HepG2 (cell line): Measurements from ENCODE around the gene RSPRY1. TPM values are rescaled to one million over a fixed set of nuclear protein-coding genes. Genes with fewer than 3 reads are reported as not detected.
"Not testable (repeated sequence)": the region's sequence is repeated elsewhere in the genome, so short reads cannot be mapped to it uniquely, and the experiment has no call there.

Source experiments
- ATAC-seq: fragments of 200-7000 bp; cut with Tn5 transposase; 3 replicates; pipeline ENCODE4 v1.9.1; 2020; ENCODE audit warnings: mild to moderate bottlenecking, moderate library complexity
- BruUV-seq: library from RNA; stranded (reverse); fragments of 400-500 nt; replicated peaks from 2 replicates; lab custom pipeline; 2021; lab: Mats Ljungman, UMichigan
- CTCF ChIA-PET: fragments of 300-600 bp; formaldehyde crosslinking; extraction: SDS; loops from one replicate; lab custom pipeline; 2021; ENCODE audit warnings: low total read pairs, inconsistent platforms, low intra/inter-chr PET ratio; lab: Yijun Ruan, JAX
- POLR2A ChIA-PET: fragments of 350-600 bp; sonication (Branson Sonifier 250); formaldehyde crosslinking; loops from one replicate; lab custom pipeline; 2020; ENCODE audit warnings: antibody characterized with exemption, inconsistent platforms; lab: Yijun Ruan, JAX
- DNase-seq: peaks from one replicate; pipeline ENCODE4 v3.0.0-alpha.2; 2015; ENCODE audit warnings: low spot score
- FAIRE-seq: peaks from 3 replicates; lab custom pipeline; 2011; peaks lifted over from hg19 to GRCh38; lab: Jason Lieb, UNC
- H2AFZ ChIP-seq: one replicate; pipeline ENCODE4 v1.6.1; 2011; ENCODE audit warnings: low read length, inconsistent platforms
- H3K27ac ChIP-seq: fragments of 300-600 bp; 3 replicates; pipeline ENCODE4 v1.8.0; 2011; ENCODE audit warnings: mixed run types, mild to moderate bottlenecking, mixed read lengths, low read length, inconsistent platforms; ENCODE audit not compliant: insufficient read depth; ENCODE audit errors: extremely low read length
- H3K27me3 ChIP-seq, 2 experiments: fragments of 200-600 bp in 1 of 2; 2 replicates in 1 of 2; 3 replicates in 1 of 2; pipeline versions ENCODE4 v1.6.0 to v1.8.0; 2011; ENCODE audit warnings: low read length in 2 of 2, mild to moderate bottlenecking in 2 of 2, moderate library complexity in 2 of 2, inconsistent platforms in 1 of 2; ENCODE audit not compliant: insufficient read depth in 2 of 2, control insufficient read depth in 1 of 2
- H3K36me3 ChIP-seq, 2 experiments: fragments of 200-600 bp in 1 of 2; replicated peaks in 1 of 2; 2 replicates in 1 of 2; 3 replicates in 1 of 2; pipeline versions ENCODE4 v1.5.1 to v1.8.0; 2011; ENCODE audit warnings: low read length in 2 of 2, inconsistent platforms in 1 of 2; ENCODE audit not compliant: insufficient read depth in 2 of 2, control insufficient read depth in 1 of 2
- H3K4me1 ChIP-seq: 2 replicates; pipeline ENCODE4 v1.5.1; 2012; ENCODE audit warnings: low read length, inconsistent platforms; ENCODE audit not compliant: insufficient read depth
- H3K4me2 ChIP-seq: 2 replicates; pipeline ENCODE4 v1.6.0; 2011; ENCODE audit warnings: low read depth, low read length, inconsistent platforms
- H3K4me3 ChIP-seq, 3 experiments: fragments of 200-600 bp in 1 of 3; sonication (generic), shearing (Covaris generic) in 1 of 3; replicated peaks in 1 of 3; 2 replicates each; pipeline ENCODE4 v1.5.1; 2011 to 2016; ENCODE audit warnings: low read length in 3 of 3, inconsistent platforms in 2 of 3, low read depth in 2 of 3, mild to moderate bottlenecking in 2 of 3, control low read depth in 1 of 3, mixed read lengths in 1 of 3; ENCODE audit not compliant: insufficient read depth in 1 of 3
- H3K79me2 ChIP-seq: one replicate; pipeline ENCODE4 v1.6.1; 2011; ENCODE audit warnings: low read length, inconsistent platforms; ENCODE audit not compliant: insufficient read depth
- H3K9ac ChIP-seq: 2 replicates; pipeline ENCODE4 v1.6.0; 2011; ENCODE audit warnings: mild to moderate bottlenecking, low read depth, low read length, inconsistent platforms; ENCODE audit not compliant: insufficient read depth
- H3K9me3 ChIP-seq: 2 replicates; pipeline ENCODE4 v1.5.1; 2012; ENCODE audit warnings: mild to moderate bottlenecking, low read length
- H4K20me1 ChIP-seq: 2 replicates; pipeline ENCODE4 v1.6.0; 2011; ENCODE audit warnings: inconsistent platforms, mild to moderate bottlenecking, low read length, moderate library complexity; ENCODE audit not compliant: insufficient read depth
- ASH2L ChIP-seq: fragments of 300-600, 200-600 bp; sonication (generic); IDR thresholded peaks from 2 replicates; pipeline ENCODE4 v1.7.0; 2017; ENCODE audit warnings: low read depth, mild to moderate bottlenecking, moderate library complexity, mixed read lengths, low read length; ENCODE audit not compliant: insufficient read length
- GMEB1 ChIP-seq: sonication (generic); formaldehyde crosslinking; IDR thresholded peaks from 2 replicates; pipeline ENCODE4 v1.5.1; 2020; ENCODE audit warnings: missing genetic modification reagents, mild to moderate bottlenecking, borderline replicate concordance
- ZBTB8A ChIP-seq: sonication (generic); formaldehyde crosslinking; IDR thresholded peaks from 2 replicates; pipeline ENCODE4 v1.4.0; 2020; ENCODE audit warnings: mild to moderate bottlenecking, low read depth, missing genetic modification reagents, borderline replicate concordance
- ZMYM2 ChIP-seq: sonication (generic); formaldehyde crosslinking; IDR thresholded peaks from 2 replicates; pipeline ENCODE4 v1.8.0; 2022; ENCODE audit warnings: mild to moderate bottlenecking, missing genetic modification reagents
- ZNF460 ChIP-seq: sonication (generic); formaldehyde crosslinking; IDR thresholded peaks from 2 replicates; pipeline ENCODE4 v1.5.1; 2020; ENCODE audit warnings: missing genetic modification reagents, mild to moderate bottlenecking, borderline replicate concordance
- ZNF614 ChIP-seq: IDR thresholded peaks from 2 replicates; pipeline ENCODE4 v1.6.1; 2018; ENCODE audit warnings: missing biosample characterization, missing genetic modification reagents, inconsistent platforms, borderline replicate concordance
- ZNF770 ChIP-seq: sonication (generic); formaldehyde crosslinking; IDR thresholded peaks from 2 replicates; pipeline ENCODE4 v1.5.0; 2020; ENCODE audit warnings: mild to moderate bottlenecking, missing genetic modification reagents
- ZNF788 ChIP-seq: sonication (generic); formaldehyde crosslinking; IDR thresholded peaks from 2 replicates; pipeline ENCODE4 v1.5.0; 2020; ENCODE audit warnings: mild to moderate bottlenecking, missing genetic modification reagents, borderline replicate concordance
- WGBS: methylation state at CpG from one replicate; pipeline ENCODE4 v1.1.6; 2017; ENCODE audit warnings: low lambda C conversion rate; 5-methylcytosine and 5-hydroxymethylcytosine counted together
- in situ Hi-C: cut with HindIII; loops from 2 replicates; pipeline ENCODE4 v1.10.0; 2017; ENCODE audit warnings: low pct_unique_long_range_greater_than_20kb; ENCODE audit not compliant: extremely low pct_ligation_motif_present
- intact Hi-C: fragments of 100-400 bp; cut with micrococcal nuclease; formaldehyde crosslinking; loops from one replicate; pipeline ENCODE4 v1.10.0; 2022; ENCODE audit not compliant: unreplicated experiment
- polyA plus RNA-seq, 8 experiments: library from polyadenylated mRNA; depleted of rRNA in 3 of 8; stranded (reverse) in 7 of 8; unstranded in 1 of 8; fragments of >200 nt; fragmentation: Illumina TruSeq in 4 of 8; extraction: Trizol in 4 of 8; gene quantifications; 2 replicates each; pipeline versions ENCODE4 v1.2.1 to v1.2.3, GENCODE V29; 2011 to 2016; ENCODE audit warnings: low read depth in 4 of 8, missing spikeins in 1 of 8, mixed read lengths in 1 of 8; ENCODE audit not compliant: insufficient read depth in 1 of 8
- total RNA-seq, 5 experiments: library from RNA; depleted of rRNA; stranded (reverse); fragments of >200 nt; fragmentation: Illumina TruSeq; extraction: Trizol; gene quantifications; 2 replicates each; pipeline ENCODE4 v1.2.3, GENCODE V29; 2016; ENCODE audit warnings: low read depth in 1 of 5

Gene RSPRY1
- total and polyA plus RNA-seq, 2 of the 13 experiments (the other 11 are each of a cell fraction or from before 2014, with no cell fraction given), result 53.4 to 61.0 TPM

- TF ChIP-seq ZNF788 (CRISPR knock-in tag) (peak; percentile 44; the same call in 1 of the 2 replicates), ZNF770 (CRISPR knock-in tag) (peak; percentile 1; the same call in 1 of the 2 replicates), ZNF614 (no peak), ZBTB8A (CRISPR knock-in tag) (0 out of 2 replicates have a peak, but pooled peaks have one; percentile 14), ASH2L (no peak), GMEB1 (CRISPR knock-in tag) (no peak)
Measured at GRCh38 chr16:57188711-57189002, 2.5 kb downstream of the RSPRY1 start (continued).

GRCh38 chr16:57189527-57189926 is 3.4 kb downstream of the RSPRY1 start:
- WGBS, result 96% methylated on average over 4 of the region's 4 CpGs
- intact Hi-C loops (loop anchor here (5.0 kb wide), 2 partner anchors 93 to 108 kb away; partner anchors contain the start of gene PLLP), in situ Hi-C loops (loop anchor here (5.0 kb wide), 1 partner anchor 93 kb away; the partner anchor contains the start of gene PLLP)
- FAIRE-seq, H3K9me3 ChIP-seq, H3K36me3 ChIP-seq, BruUV-seq, H3K9ac ChIP-seq, H3K27me3 ChIP-seq, H3K4me3 ChIP-seq, POLR2A ChIA-PET, H3K27ac ChIP-seq, DNase-seq, CTCF ChIA-PET, H2AFZ ChIP-seq, ATAC-seq: not testable (repeated sequence)
- peaks cover 64% of the 10 kb centered on the region for H3K4me1 ChIP-seq
- peak; percentile 51; the same call in 1 of the 2 replicates for TF ChIP-seq ZNF770 (CRISPR knock-in tag)
- TF ChIP-seq ZNF460 (CRISPR knock-in tag), result peak; percentile 94
- 0 out of 2 replicates have a peak, but pooled peaks have one; percentile 50 for TF ChIP-seq ZMYM2
- peaks cover 32% of the 10 kb centered on the region for H4K20me1 ChIP-seq
- peak overlapping the region; percentile 76; the same call in 1 of the 2 replicates for H3K4me2 ChIP-seq
- H3K79me2 ChIP-seq, result peaks cover 93% of the 10 kb centered on the region
